ENCODE measurements around the gene TMEM209. TPM values are rescaled to one million over a fixed set of nuclear protein-coding genes. Genes with fewer than 3 reads are reported as not detected.

The TMEM209 gene
- total RNA-seq, 1 experiment from 2014 or later, result 45.8 TPM

- DNase-seq (ENCODE audit: low spot score), result no peak
- intact Hi-C loops (cut with micrococcal nuclease; ENCODE audit: unreplicated experiment), result no loop called here
- Histone ChIP-seq H3K4me3 (ENCODE audit: low read depth, low read length, poor library complexity, severe bottlenecking) (no peak overlapping the region), H3K9me3 (ENCODE audit: low read depth, low read length, poor library complexity, severe bottlenecking) (no peaks in the 10 kb centered on the region), H3K4me1 (ENCODE audit: insufficient read depth, low read length, poor library complexity, severe bottlenecking) (no peaks in the 10 kb centered on the region), H3K27me3 (replicated peaks; ENCODE audit: insufficient read depth, low read depth, low read length, poor library complexity) (no peaks in the 10 kb centered on the region), H3K27ac (ENCODE audit: low read depth, low read length, poor library complexity, severe bottlenecking) (no peak overlapping the region), H3K36me3 (ENCODE audit: insufficient read depth, low read length, poor library complexity, severe bottlenecking) (no peaks in the 10 kb centered on the region)
- no peak for TF ChIP-seq CTCF (conservative IDR thresholded peaks at IDR 0.05; ENCODE audit: low read depth, low read length)
- BruUV-seq (replicated peaks), result no TSS peak
- CTCF ChIA-PET, result no interaction called here
- POLR2A ChIA-PET (ENCODE audit: low non-redundant PET), result no interaction called here
These were observed 19.0 kb upstream of the TMEM209 start for GRCh38 chr7:130224210-130224609.

- no peak overlapping the region for H3K4me3 ChIP-seq (ENCODE audit: low read depth, low read length, poor library complexity, severe bottlenecking)
- POLR2A ChIA-PET (ENCODE audit: low non-redundant PET), result no interaction called here
- no peak for DNase-seq (ENCODE audit: low spot score)
- CTCF ChIA-PET, result no interaction called here
- intact Hi-C loops (cut with micrococcal nuclease; ENCODE audit: unreplicated experiment), result no loop called here
- H3K27me3 ChIP-seq (replicated peaks; ENCODE audit: insufficient read depth, low read depth, low read length, poor library complexity), result no peaks in the 10 kb centered on the region
- H3K27ac ChIP-seq (ENCODE audit: low read depth, low read length, poor library complexity, severe bottlenecking), result no peak overlapping the region
- H3K9me3 ChIP-seq (ENCODE audit: low read depth, low read length, poor library complexity, severe bottlenecking), result no peaks in the 10 kb centered on the region
- H3K4me1 ChIP-seq (ENCODE audit: insufficient read depth, low read length, poor library complexity, severe bottlenecking), result no peaks in the 10 kb centered on the region
- no peaks in the 10 kb centered on the region for H3K36me3 ChIP-seq (ENCODE audit: insufficient read depth, low read length, poor library complexity, severe bottlenecking)
- TF ChIP-seq CTCF (conservative IDR thresholded peaks at IDR 0.05; ENCODE audit: low read depth, low read length) (no peak), EZH2 (IDR thresholded peaks at IDR 0.05; ENCODE audit: borderline replicate concordance, low read depth, low read length, poor library complexity, severe bottlenecking) (no peak)
- no TSS peak for BruUV-seq (replicated peaks)
These were observed 18.4 kb upstream of the TMEM209 start for GRCh38 chr7:130223646-130224045.

- Histone ChIP-seq H3K4me1 (ENCODE audit: insufficient read depth, low read length, poor library complexity, severe bottlenecking) (no peaks in the 10 kb centered on the region), H3K36me3 (ENCODE audit: insufficient read depth, low read length, poor library complexity, severe bottlenecking) (no peaks in the 10 kb centered on the region), H3K4me3 (ENCODE audit: low read depth, low read length, poor library complexity, severe bottlenecking) (no peak overlapping the region), H3K27ac (ENCODE audit: low read depth, low read length, poor library complexity, severe bottlenecking) (no peak overlapping the region), H3K9me3 (ENCODE audit: low read depth, low read length, poor library complexity, severe bottlenecking) (no peaks in the 10 kb centered on the region), H3K27me3 (replicated peaks; ENCODE audit: insufficient read depth, low read depth, low read length, poor library complexity) (no peaks in the 10 kb centered on the region)
- ChIA-PET CTCF (no interaction called here), POLR2A (ENCODE audit: low non-redundant PET) (no interaction called here)
- DNase-seq (ENCODE audit: low spot score), result no peak
- TF ChIP-seq CTCF (conservative IDR thresholded peaks at IDR 0.05; ENCODE audit: low read depth, low read length) (no peak), EZH2 (IDR thresholded peaks at IDR 0.05; ENCODE audit: borderline replicate concordance, low read depth, low read length, poor library complexity, severe bottlenecking) (no peak)
- BruUV-seq (replicated peaks), result no TSS peak
- intact Hi-C loops (cut with micrococcal nuclease; ENCODE audit: unreplicated experiment), result no loop called here
These were observed 16.5 kb upstream of the TMEM209 start for GRCh38 chr7:130221746-130222145.
